ENCODE results near the gene DYRK1A. TPM values are rescaled to one million over a fixed set of nuclear protein-coding genes. Genes with fewer than 3 reads are reported as not detected.

The DYRK1A gene
- polyA plus RNA-seq, 1 donor from 2014 or later = 94.8 TPM

DNA sequence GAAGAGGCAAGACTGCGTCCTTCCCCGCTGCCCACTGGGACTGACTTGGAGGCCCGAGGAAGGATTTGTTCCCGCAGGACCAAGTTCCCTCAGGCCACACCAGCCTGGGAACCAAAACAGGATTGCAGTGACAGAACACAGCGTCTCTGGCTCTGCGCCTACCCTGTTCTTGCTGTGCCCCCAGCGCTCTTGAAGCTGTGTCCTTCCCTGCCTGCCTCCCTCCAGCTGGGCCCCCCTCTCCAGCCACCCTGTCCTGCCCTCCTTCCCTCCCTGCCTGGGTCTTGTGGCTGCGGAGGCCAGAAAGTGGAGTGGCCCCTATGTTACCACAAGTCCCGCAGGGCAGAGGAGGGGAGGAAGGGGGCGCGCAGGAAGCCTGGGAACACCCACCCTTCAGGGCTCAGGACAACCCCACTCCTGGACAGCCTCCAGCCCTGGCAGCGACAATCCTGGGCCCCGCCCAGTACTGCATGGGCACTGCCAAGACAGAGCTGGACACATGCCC lies 164.9 kb downstream of the DYRK1A start:
- H3K9ac ChIP-seq (ENCODE audit: low read length) = no peak overlapping the region
- no peaks in the 10 kb centered on the region for H4K20me1 ChIP-seq (ENCODE audit: insufficient read depth)
- H3K9me3 ChIP-seq (ENCODE audit: low read length) = no peaks in the 10 kb centered on the region
- no peaks in the 10 kb centered on the region for H3F3A ChIP-seq (ENCODE audit: insufficient read depth, low read length, poor library complexity, severe bottlenecking)
- H3K9me2 ChIP-seq (ENCODE audit: insufficient read depth, low read length) = no peaks in the 10 kb centered on the region
- TF ChIP-seq, protein P1, sequence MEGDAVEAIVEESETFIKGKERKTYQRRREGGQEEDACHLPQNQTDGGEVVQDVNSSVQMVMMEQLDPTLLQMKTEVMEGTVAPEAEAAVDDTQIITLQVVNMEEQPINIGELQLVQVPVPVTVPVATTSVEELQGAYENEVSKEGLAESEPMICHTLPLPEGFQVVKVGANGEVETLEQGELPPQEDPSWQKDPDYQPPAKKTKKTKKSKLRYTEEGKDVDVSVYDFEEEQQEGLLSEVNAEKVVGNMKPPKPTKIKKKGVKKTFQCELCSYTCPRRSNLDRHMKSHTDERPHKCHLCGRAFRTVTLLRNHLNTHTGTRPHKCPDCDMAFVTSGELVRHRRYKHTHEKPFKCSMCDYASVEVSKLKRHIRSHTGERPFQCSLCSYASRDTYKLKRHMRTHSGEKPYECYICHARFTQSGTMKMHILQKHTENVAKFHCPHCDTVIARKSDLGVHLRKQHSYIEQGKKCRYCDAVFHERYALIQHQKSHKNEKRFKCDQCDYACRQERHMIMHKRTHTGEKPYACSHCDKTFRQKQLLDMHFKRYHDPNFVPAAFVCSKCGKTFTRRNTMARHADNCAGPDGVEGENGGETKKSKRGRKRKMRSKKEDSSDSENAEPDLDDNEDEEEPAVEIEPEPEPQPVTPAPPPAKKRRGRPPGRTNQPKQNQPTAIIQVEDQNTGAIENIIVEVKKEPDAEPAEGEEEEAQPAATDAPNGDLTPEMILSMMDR (IDR thresholded peaks at IDR 0.05; ENCODE audit: poor library complexity, severe bottlenecking) = no peak
- TF ChIP-seq, protein P2, sequence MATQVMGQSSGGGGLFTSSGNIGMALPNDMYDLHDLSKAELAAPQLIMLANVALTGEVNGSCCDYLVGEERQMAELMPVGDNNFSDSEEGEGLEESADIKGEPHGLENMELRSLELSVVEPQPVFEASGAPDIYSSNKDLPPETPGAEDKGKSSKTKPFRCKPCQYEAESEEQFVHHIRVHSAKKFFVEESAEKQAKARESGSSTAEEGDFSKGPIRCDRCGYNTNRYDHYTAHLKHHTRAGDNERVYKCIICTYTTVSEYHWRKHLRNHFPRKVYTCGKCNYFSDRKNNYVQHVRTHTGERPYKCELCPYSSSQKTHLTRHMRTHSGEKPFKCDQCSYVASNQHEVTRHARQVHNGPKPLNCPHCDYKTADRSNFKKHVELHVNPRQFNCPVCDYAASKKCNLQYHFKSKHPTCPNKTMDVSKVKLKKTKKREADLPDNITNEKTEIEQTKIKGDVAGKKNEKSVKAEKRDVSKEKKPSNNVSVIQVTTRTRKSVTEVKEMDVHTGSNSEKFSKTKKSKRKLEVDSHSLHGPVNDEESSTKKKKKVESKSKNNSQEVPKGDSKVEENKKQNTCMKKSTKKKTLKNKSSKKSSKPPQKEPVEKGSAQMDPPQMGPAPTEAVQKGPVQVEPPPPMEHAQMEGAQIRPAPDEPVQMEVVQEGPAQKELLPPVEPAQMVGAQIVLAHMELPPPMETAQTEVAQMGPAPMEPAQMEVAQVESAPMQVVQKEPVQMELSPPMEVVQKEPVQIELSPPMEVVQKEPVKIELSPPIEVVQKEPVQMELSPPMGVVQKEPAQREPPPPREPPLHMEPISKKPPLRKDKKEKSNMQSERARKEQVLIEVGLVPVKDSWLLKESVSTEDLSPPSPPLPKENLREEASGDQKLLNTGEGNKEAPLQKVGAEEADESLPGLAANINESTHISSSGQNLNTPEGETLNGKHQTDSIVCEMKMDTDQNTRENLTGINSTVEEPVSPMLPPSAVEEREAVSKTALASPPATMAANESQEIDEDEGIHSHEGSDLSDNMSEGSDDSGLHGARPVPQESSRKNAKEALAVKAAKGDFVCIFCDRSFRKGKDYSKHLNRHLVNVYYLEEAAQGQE (IDR thresholded peaks at IDR 0.05; ENCODE audit: borderline replicate concordance) = no peak
- TF ChIP-seq EP300 (conservative IDR thresholded peaks at IDR 0.05; ENCODE audit: poor library complexity, severe bottlenecking) (no peak), RAD21 (conservative IDR thresholded peaks at IDR 0.05) (no peak), MXI1 (conservative IDR thresholded peaks at IDR 0.05; ENCODE audit: poor library complexity, severe bottlenecking) (no peak), TAF1 (IDR thresholded peaks at IDR 0.05; ENCODE audit: low read depth) (no peak), EZH2 (IDR thresholded peaks at IDR 0.05; ENCODE audit: borderline replicate concordance, insufficient read depth, low read length, poor library complexity, severe bottlenecking) (no peak), SMC3 (conservative IDR thresholded peaks at IDR 0.05; ENCODE audit: poor library complexity) (no peak), POLR2AphosphoS5 (IDR thresholded peaks at IDR 0.05) (no peak)
- no peak overlapping the region for H3K4me3 ChIP-seq (ENCODE audit: low read length)
- no peak overlapping the region for H3K4me2 ChIP-seq (ENCODE audit: low read length)
- no peaks in the 10 kb centered on the region for H3K27me3 ChIP-seq (ENCODE audit: insufficient read depth, low read depth, low read length)
- no peaks in the 10 kb centered on the region for H3K36me3 ChIP-seq (ENCODE audit: insufficient read depth, low read length)
- no peak overlapping the region for H3K27ac ChIP-seq (ENCODE audit: low read length)
- no peaks in the 10 kb centered on the region for H3K79me2 ChIP-seq (replicated peaks; ENCODE audit: insufficient read depth, low read length)
- no peak overlapping the region for H2AFZ ChIP-seq (ENCODE audit: low read depth, low read length)

DNA sequence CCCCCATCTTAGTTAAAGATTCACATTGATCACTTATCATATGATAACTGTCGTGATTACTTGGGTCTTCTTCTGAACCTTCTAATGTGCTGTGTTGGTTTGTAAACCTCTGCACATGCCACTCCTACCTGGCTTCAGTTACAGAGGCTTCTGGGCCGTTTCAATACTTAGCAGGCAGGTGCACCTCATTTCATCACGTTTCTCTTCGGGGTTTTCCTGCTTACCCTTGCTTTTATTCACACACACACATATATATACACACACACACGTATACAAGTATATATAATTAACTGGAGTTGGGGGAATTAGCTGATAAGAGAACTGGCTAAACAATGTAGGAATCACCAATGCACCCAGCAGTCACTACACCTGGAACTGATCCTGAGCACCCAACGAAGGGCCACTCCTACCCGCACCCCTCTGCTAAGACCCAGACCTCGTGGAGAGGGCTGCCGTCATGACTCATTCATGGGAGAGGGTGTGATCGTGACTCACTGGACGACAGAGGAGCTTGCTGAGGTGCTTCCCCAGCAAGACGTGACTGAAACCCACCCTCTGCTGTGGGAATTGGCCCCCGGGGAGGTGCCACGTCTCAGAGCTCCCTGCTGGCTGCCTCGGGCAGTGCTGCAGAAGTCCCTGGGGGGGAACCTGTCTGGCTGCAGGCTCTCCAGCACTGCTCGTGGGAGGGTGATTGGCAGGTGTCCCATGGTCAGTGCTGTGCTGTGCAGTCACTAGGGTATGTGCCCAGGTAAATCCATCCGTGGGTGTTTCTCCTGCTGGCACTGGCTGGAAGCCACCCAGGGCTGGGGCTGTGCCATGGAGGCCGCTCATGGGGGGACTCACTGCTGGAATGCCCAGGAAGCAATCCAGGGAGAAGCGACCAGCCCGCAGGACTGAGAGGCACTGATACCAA lies 166.6 kb downstream of the DYRK1A start:
- Histone ChIP-seq H4K20me1 (ENCODE audit: insufficient read depth) (no peaks in the 10 kb centered on the region), H2AFZ (ENCODE audit: low read depth, low read length) (no peak overlapping the region)

More for the DNA sequence above, 166.6 kb downstream of the DYRK1A start:
- H3K9me2 ChIP-seq (ENCODE audit: insufficient read depth, low read length) = no peaks in the 10 kb centered on the region
- TF ChIP-seq, protein P2 (IDR thresholded peaks at IDR 0.05; ENCODE audit: borderline replicate concordance) = no peak
- TF ChIP-seq SMC3 (conservative IDR thresholded peaks at IDR 0.05; ENCODE audit: poor library complexity) (no peak), EP300 (conservative IDR thresholded peaks at IDR 0.05; ENCODE audit: poor library complexity, severe bottlenecking) (no peak), POLR2AphosphoS5 (IDR thresholded peaks at IDR 0.05) (no peak)
- H3K9me3 ChIP-seq (ENCODE audit: low read length) = no peaks in the 10 kb centered on the region
- no peaks in the 10 kb centered on the region for H3K79me2 ChIP-seq (replicated peaks; ENCODE audit: insufficient read depth, low read length)
- H3K4me2 ChIP-seq (ENCODE audit: low read length) = no peak overlapping the region
- H3K4me3 ChIP-seq (ENCODE audit: low read length) = no peak overlapping the region
- no peaks in the 10 kb centered on the region for H3K36me3 ChIP-seq (ENCODE audit: insufficient read depth, low read length)
- H3K9ac ChIP-seq (ENCODE audit: low read length) = no peak overlapping the region
- no peaks in the 10 kb centered on the region for H3K27me3 ChIP-seq (ENCODE audit: insufficient read depth, low read depth, low read length)
- H3F3A ChIP-seq (ENCODE audit: insufficient read depth, low read length, poor library complexity, severe bottlenecking) = no peaks in the 10 kb centered on the region
- H3K27ac ChIP-seq (ENCODE audit: low read length) = no peak overlapping the region
